B cell (primary cell): ENCODE results near the gene ARHGDIA.

Experiments used
- EZH2 ChIP-seq: IDR thresholded peaks from 2 replicates; pipeline ENCODE4 v1.6.1; 2012; ENCODE audit warnings: borderline replicate concordance, low read depth, mild to moderate bottlenecking, moderate library complexity, low read length; ENCODE audit not compliant: insufficient read depth, poor library complexity, severe bottlenecking
- TF ChIP-seq, protein P1 (sequence below): fragments of 200-600 bp; IDR thresholded peaks from one replicate; pipeline ENCODE4 v1.8.0; 2022; ENCODE audit warnings: antibody characterized with exemption, mild to moderate bottlenecking

DNA sequence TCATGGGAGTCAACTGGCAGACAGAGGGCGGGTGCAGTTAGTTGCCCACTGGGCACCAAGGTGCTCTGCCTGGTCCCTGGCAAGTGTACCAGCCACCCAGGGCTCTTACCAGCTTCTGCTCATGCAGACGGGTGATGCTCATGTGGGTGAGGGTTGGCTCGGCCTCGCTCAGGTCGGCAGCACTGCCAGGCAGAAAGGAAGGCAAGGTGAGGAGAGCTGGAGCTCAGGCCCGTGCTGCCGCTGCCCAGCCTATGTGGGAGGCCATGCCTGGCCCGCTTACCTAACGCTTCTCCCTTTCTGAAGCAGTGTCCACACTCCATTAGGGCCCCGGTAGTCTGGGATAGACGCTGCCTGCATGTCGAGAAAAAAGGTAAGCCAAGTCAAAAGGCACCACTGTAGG lies 44.2 kb upstream of the ARHGDIA start:
- TF ChIP-seq, protein P1, sequence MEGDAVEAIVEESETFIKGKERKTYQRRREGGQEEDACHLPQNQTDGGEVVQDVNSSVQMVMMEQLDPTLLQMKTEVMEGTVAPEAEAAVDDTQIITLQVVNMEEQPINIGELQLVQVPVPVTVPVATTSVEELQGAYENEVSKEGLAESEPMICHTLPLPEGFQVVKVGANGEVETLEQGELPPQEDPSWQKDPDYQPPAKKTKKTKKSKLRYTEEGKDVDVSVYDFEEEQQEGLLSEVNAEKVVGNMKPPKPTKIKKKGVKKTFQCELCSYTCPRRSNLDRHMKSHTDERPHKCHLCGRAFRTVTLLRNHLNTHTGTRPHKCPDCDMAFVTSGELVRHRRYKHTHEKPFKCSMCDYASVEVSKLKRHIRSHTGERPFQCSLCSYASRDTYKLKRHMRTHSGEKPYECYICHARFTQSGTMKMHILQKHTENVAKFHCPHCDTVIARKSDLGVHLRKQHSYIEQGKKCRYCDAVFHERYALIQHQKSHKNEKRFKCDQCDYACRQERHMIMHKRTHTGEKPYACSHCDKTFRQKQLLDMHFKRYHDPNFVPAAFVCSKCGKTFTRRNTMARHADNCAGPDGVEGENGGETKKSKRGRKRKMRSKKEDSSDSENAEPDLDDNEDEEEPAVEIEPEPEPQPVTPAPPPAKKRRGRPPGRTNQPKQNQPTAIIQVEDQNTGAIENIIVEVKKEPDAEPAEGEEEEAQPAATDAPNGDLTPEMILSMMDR: no peak
- no peak for TF ChIP-seq EZH2
